Urothelium cell line (cell line): ENCODE results near the gene SSTR3.

ENCODE experiments used
- DNase-seq: peaks from one replicate; pipeline ENCODE4 v3.0.0; 2011; ENCODE audit warnings: low spot score, mixed read lengths
- FAIRE-seq: peaks from 2 replicates; lab custom pipeline; 2011; peaks lifted over from hg19 to GRCh38; lab: Jason Lieb, UNC

Gene SSTR3

GRCh38 chr22:37229805-37230672 is 17.8 kb upstream of the SSTR3 start:
- FAIRE-seq (peak; percentile 86), DNase-seq (peak; percentile 77)

GRCh38 chr22:37229012-37229804 is 16.9 kb upstream of the SSTR3 start:
- DNase-seq (peak; percentile 75), FAIRE-seq (peak; percentile 90)

- FAIRE-seq (no peak), DNase-seq (peak; percentile 39)
Measured at GRCh38 chr22:37228106-37229011, 16.1 kb upstream of the SSTR3 start.

- no peak for DNase-seq
- FAIRE-seq: no peak
Measured at GRCh38 chr22:37226514-37226913, 14.2 kb upstream of the SSTR3 start.

GRCh38 chr22:37226087-37226486 is 13.8 kb upstream of the SSTR3 start:
- DNase-seq: no peak
- no peak for FAIRE-seq

- no peak for FAIRE-seq
- DNase-seq: no peak
Measured at GRCh38 chr22:37225481-37225880, 13.2 kb upstream of the SSTR3 start.

- DNase-seq: no peak
- FAIRE-seq: no peak
Measured at GRCh38 chr22:37224757-37225420, 12.6 kb upstream of the SSTR3 start.

GRCh38 chr22:37223965-37224551 is 11.8 kb upstream of the SSTR3 start:
- FAIRE-seq (no peak), DNase-seq (no peak)

- DNase-seq (no peak), FAIRE-seq (no peak)
Measured at GRCh38 chr22:37222440-37222971, 10.2 kb upstream of the SSTR3 start.

GRCh38 chr22:37221424-37222333 is 9.4 kb upstream of the SSTR3 start:
- FAIRE-seq: no peak

GRCh38 chr22:37220543-37220981 is 8.3 kb upstream of the SSTR3 start:
- FAIRE-seq (no peak), DNase-seq (no peak)

More at GRCh38 chr22:37221424-37222333, 9.4 kb upstream of the SSTR3 start:
- no peak for DNase-seq

- FAIRE-seq: no peak
Measured at GRCh38 chr22:37219533-37219932, 7.3 kb upstream of the SSTR3 start.

GRCh38 chr22:37218771-37219411 is 6.6 kb upstream of the SSTR3 start:
- FAIRE-seq: no peak
- DNase-seq: no peak

More at GRCh38 chr22:37219533-37219932, 7.3 kb upstream of the SSTR3 start:
- no peak for DNase-seq

GRCh38 chr22:37218399-37218770 is 6.1 kb upstream of the SSTR3 start:
- FAIRE-seq (no peak), DNase-seq (no peak)

- FAIRE-seq: no peak
- DNase-seq: no peak
Measured at GRCh38 chr22:37215890-37216289, 3.6 kb upstream of the SSTR3 start.

- DNase-seq (no peak), FAIRE-seq (no peak)
Measured at GRCh38 chr22:37214731-37215030, 2.4 kb upstream of the SSTR3 start.

GRCh38 chr22:37213941-37214730 is 1.9 kb upstream of the SSTR3 start:
- FAIRE-seq (peak; percentile 40), DNase-seq (no peak)
